Mammary epithelial cell (primary cell): Measurements from ENCODE around the gene UNK.

Experiments used
- EZH2 ChIP-seq: IDR thresholded peaks from 2 replicates; pipeline ENCODE4 v1.6.1; 2012; ENCODE audit warnings: low read length, inconsistent platforms, borderline replicate concordance
- TF ChIP-seq, protein P1 (sequence below), 2 donors: IDR thresholded peaks in 1 of 2; conservative IDR thresholded peaks in 1 of 2; 2 replicates each; pipeline ENCODE4 v1.5.1; 2011 to 2012; ENCODE audit warnings: inconsistent platforms in 2 of 2, low read length in 2 of 2, mild to moderate bottlenecking in 2 of 2, control low read depth in 1 of 2, low read depth in 1 of 2; ENCODE audit not compliant: insufficient read depth in 1 of 2; ENCODE audit errors: extremely low read depth in 1 of 2

DNA sequence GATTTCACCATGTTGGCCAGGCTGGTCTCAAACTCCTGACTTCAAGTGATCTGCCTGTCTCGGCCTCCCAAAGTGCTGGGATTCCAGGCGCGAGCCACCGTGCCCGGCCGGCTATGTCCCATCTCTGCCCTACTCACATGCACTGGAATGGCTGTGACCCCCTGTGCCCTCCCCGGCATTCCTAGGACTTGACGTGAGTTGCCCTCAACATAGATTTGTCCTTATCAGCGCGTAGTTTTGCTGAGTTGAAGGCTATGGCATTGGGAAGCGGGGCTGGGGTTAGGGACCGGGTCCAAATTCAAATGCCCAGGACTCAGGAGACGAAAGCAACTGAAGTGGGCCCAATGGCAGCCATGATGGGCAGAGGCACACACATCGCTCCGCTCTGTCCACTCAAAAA lies 53.8 kb downstream of the UNK start:
- TF ChIP-seq, protein P1, sequence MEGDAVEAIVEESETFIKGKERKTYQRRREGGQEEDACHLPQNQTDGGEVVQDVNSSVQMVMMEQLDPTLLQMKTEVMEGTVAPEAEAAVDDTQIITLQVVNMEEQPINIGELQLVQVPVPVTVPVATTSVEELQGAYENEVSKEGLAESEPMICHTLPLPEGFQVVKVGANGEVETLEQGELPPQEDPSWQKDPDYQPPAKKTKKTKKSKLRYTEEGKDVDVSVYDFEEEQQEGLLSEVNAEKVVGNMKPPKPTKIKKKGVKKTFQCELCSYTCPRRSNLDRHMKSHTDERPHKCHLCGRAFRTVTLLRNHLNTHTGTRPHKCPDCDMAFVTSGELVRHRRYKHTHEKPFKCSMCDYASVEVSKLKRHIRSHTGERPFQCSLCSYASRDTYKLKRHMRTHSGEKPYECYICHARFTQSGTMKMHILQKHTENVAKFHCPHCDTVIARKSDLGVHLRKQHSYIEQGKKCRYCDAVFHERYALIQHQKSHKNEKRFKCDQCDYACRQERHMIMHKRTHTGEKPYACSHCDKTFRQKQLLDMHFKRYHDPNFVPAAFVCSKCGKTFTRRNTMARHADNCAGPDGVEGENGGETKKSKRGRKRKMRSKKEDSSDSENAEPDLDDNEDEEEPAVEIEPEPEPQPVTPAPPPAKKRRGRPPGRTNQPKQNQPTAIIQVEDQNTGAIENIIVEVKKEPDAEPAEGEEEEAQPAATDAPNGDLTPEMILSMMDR (conservative IDR thresholded peaks at IDR 0.05 in 1 of 2, IDR thresholded peaks at IDR 0.05 in 1 of 2; ENCODE audit: extremely low read depth in 1 of 2, insufficient read depth in 1 of 2, low read depth in 1 of 2, low read length in 2 of 2): no peak
- no peak for TF ChIP-seq EZH2
